HG02973 (cell line): ENCODE results near the gene NOB1.
"Not testable (repeated sequence)": the region's sequence is repeated elsewhere in the genome, so short reads cannot be mapped to it uniquely, and the experiment has no call there.

Experiments
- ATAC-seq: cut with Tn5 transposase; IDR thresholded peaks from one replicate; pipeline ENCODE4 v1.9.1; 2021; ENCODE audit warnings: moderate library complexity; ENCODE audit not compliant: unreplicated experiment

The NOB1 gene

GRCh38 chr16:69761983-69762813, 7.5 kb upstream of the NOB1 start, which contains the start of gene WWP2:
Gene WWP2, plus strand, starts transcription at chr16:69762332. Its CDS starts 24,679 bp downstream, at chr16:69787011.
- ATAC-seq, result peak; percentile 72

- not testable (repeated sequence) for ATAC-seq
Observed at GRCh38 chr16:69757375-69757774, 2.6 kb upstream of the NOB1 start.

GRCh38 chr16:69756705-69757104, 2.0 kb upstream of the NOB1 start:
- no peak for ATAC-seq

- ATAC-seq, result no peak
Observed at GRCh38 chr16:69754143-69754468, 620 bp downstream of the NOB1 start.

GRCh38 chr16:69748694-69749345, 5.9 kb downstream of the NOB1 start:
- no peak for ATAC-seq

GRCh38 chr16:69747115-69747514, 7.6 kb downstream of the NOB1 start:
- no peak for ATAC-seq

- ATAC-seq, result no peak
Observed at GRCh38 chr16:69745959-69746358, 8.8 kb downstream of the NOB1 start.

GRCh38 chr16:69745232-69745612, 9.5 kb downstream of the NOB1 start:
- ATAC-seq, result no peak

- no peak for ATAC-seq
Observed at GRCh38 chr16:69744363-69745231, 10.1 kb downstream of the NOB1 start.

GRCh38 chr16:69741951-69742904, 12.5 kb downstream of the NOB1 start:
- no peak for ATAC-seq

- no peak for ATAC-seq
Observed at GRCh38 chr16:69741519-69741918, 13.2 kb downstream of the NOB1 start.

- ATAC-seq, result no peak
Observed at GRCh38 chr16:69732101-69732500, 22.6 kb downstream of the NOB1 start.

GRCh38 chr16:69731280-69731679, 23.4 kb downstream of the NOB1 start:
- not testable (repeated sequence) for ATAC-seq

GRCh38 chr16:69729030-69729429, 25.7 kb downstream of the NOB1 start:
- not testable (repeated sequence) for ATAC-seq

GRCh38 chr16:69727916-69728270, 26.8 kb downstream of the NOB1 start:
- ATAC-seq, result no peak

- ATAC-seq, result peak; percentile 97
Observed at GRCh38 chr16:69726313-69727060, 28.2 kb downstream of the NOB1 start, which contains the start of gene NQO1. Gene NQO1, minus strand, starts transcription at chr16:69726560. Its CDS starts 121 bp downstream, at chr16:69726439.

- ATAC-seq, result no peak
Observed at GRCh38 chr16:69725480-69726312, 29.0 kb downstream of the NOB1 start.

- ATAC-seq, result no peak
Observed at GRCh38 chr16:69724981-69725479, 29.7 kb downstream of the NOB1 start.
